CD14-positive monocyte (primary cell): Measurements from ENCODE around the gene CRABP2. TPM values are rescaled to one million over a fixed set of nuclear protein-coding genes. Genes with fewer than 3 reads are reported as not detected.
A peak's percentile ranks its signal among the peaks of the same experiment; 100 is the strongest.

Source experiments
- DNase-seq, 3 donors: peaks; one replicate each; pipeline ENCODE4 v3.0.0-alpha.2; 2011 to 2022
- H2AFZ ChIP-seq: 2 replicates; pipeline ENCODE4 v1.6.0; 2012; ENCODE audit warnings: mild to moderate bottlenecking, low read depth, low read length, inconsistent platforms; ENCODE audit not compliant: insufficient read depth, poor library complexity, severe bottlenecking
- H3K27ac ChIP-seq, 2 donors: 1 replicate in 1 of 2; 2 replicates in 1 of 2; pipeline ENCODE4 v1.5.1; 2012 to 2013; ENCODE audit warnings: low read length in 2 of 2, control low read depth in 1 of 2, inconsistent platforms in 1 of 2, low read depth in 1 of 2, mild to moderate bottlenecking in 1 of 2
- H3K27me3 ChIP-seq, 2 donors: one replicate each; pipeline versions ENCODE4 v1.6.0 to v1.6.1; 2011 to 2013; ENCODE audit warnings: low read length in 2 of 2; ENCODE audit not compliant: control insufficient read depth in 2 of 2, insufficient read depth in 2 of 2
- H3K36me3 ChIP-seq, 2 donors: replicated peaks in 1 of 2; 1 replicate in 1 of 2; 2 replicates in 1 of 2; pipeline versions ENCODE4 v1.5.1 to v1.6.1; 2012 to 2013; ENCODE audit warnings: low read length in 2 of 2, control low read depth in 1 of 2, inconsistent platforms in 1 of 2, mild to moderate bottlenecking in 1 of 2; ENCODE audit not compliant: insufficient read depth in 2 of 2, control insufficient read depth in 1 of 2
- H3K4me1 ChIP-seq, 2 donors: 1 replicate in 1 of 2; 2 replicates in 1 of 2; pipeline versions ENCODE4 v1.5.1 to v1.6.1; 2012 to 2013; ENCODE audit warnings: low read length in 2 of 2, control low read depth in 1 of 2, inconsistent platforms in 1 of 2, mild to moderate bottlenecking in 1 of 2, moderate library complexity in 1 of 2; ENCODE audit not compliant: insufficient read depth in 2 of 2, control insufficient read depth in 1 of 2
- H3K4me2 ChIP-seq: replicated peaks from 2 replicates; pipeline ENCODE3; 2012; ENCODE audit warnings: low read length, moderate library complexity, mild to moderate bottlenecking; ENCODE audit not compliant: poor library complexity, severe bottlenecking; ENCODE audit errors: extremely low read depth
- H3K4me3 ChIP-seq, 3 experiments: fragments of 200-600 bp in 1 of 3; sonication (generic) in 1 of 3; replicated peaks in 1 of 3; 1 replicate in 2 of 3; 2 replicates in 1 of 3; pipeline ENCODE4 v1.5.1; 2011 to 2013; ENCODE audit warnings: low read length in 3 of 3, mild to moderate bottlenecking in 3 of 3, control low read depth in 2 of 3, low read depth in 2 of 3, inconsistent platforms in 1 of 3, moderate library complexity in 1 of 3
- H3K79me2 ChIP-seq: 2 replicates; pipeline ENCODE4 v1.6.0; 2012; ENCODE audit warnings: mild to moderate bottlenecking, control low read depth, inconsistent platforms, low read length, moderate library complexity; ENCODE audit not compliant: insufficient read depth
- H3K9ac ChIP-seq: 2 replicates; pipeline ENCODE4 v1.6.0; 2017; ENCODE audit warnings: low read length, mild to moderate bottlenecking; ENCODE audit not compliant: insufficient read depth, poor library complexity, severe bottlenecking
- H3K9me3 ChIP-seq, 2 donors: replicated peaks in 1 of 2; 1 replicate in 1 of 2; 2 replicates in 1 of 2; pipeline versions ENCODE4 v1.5.1 to v1.6.1; 2012 to 2013; ENCODE audit warnings: low read length in 2 of 2, control low read depth in 1 of 2; ENCODE audit not compliant: control insufficient read depth in 1 of 2, insufficient read depth in 1 of 2
- H4K20me1 ChIP-seq: 2 replicates; pipeline ENCODE4 v1.6.0; 2012; ENCODE audit warnings: mild to moderate bottlenecking, low read length, control low read depth, moderate library complexity; ENCODE audit not compliant: insufficient read depth
- H3K27ac Mint-ChIP-seq, 7 donors: one replicate each; pipeline ENCODE4 v1.8.0; 2020; ENCODE audit warnings: mild to moderate bottlenecking in 7 of 7, mixed read lengths in 7 of 7, moderate library complexity in 6 of 7, inconsistent platforms in 2 of 7
- H3K27me3 Mint-ChIP-seq, 3 donors: one replicate each; pipeline ENCODE4 v1.8.0; 2021 to 2022; ENCODE audit warnings: low read depth in 3 of 3, mild to moderate bottlenecking in 3 of 3, mixed read lengths in 3 of 3, moderate library complexity in 3 of 3, inconsistent platforms in 1 of 3
- H3K36me3 Mint-ChIP-seq, 2 donors: one replicate each; pipeline ENCODE4 v1.8.0; 2020; ENCODE audit warnings: mixed read lengths in 2 of 2, inconsistent platforms in 1 of 2, mild to moderate bottlenecking in 1 of 2
- H3K4me1 Mint-ChIP-seq: one replicate; pipeline ENCODE4 v1.8.0; 2020; ENCODE audit warnings: mild to moderate bottlenecking, mixed read lengths
- H3K4me3 Mint-ChIP-seq, 2 donors: one replicate each; pipeline ENCODE4 v1.8.0; 2020; ENCODE audit warnings: mild to moderate bottlenecking in 2 of 2, mixed read lengths in 2 of 2, moderate library complexity in 1 of 2
- H3K9me3 Mint-ChIP-seq, 7 donors: one replicate each; pipeline ENCODE4 v1.8.0; 2020 to 2022; ENCODE audit warnings: mixed read lengths in 7 of 7, mild to moderate bottlenecking in 6 of 7, moderate library complexity in 6 of 7, inconsistent platforms in 2 of 7
- WGBS: methylation state at CpG from one replicate; pipeline ENCODE4 v1.1.5; 2013; ENCODE audit warnings: missing lambda C conversion rate; ENCODE audit not compliant: insufficient coverage; 5-methylcytosine and 5-hydroxymethylcytosine counted together
- intact Hi-C, 2 donors: fragments of 100-400 bp; cut with micrococcal nuclease; formaldehyde crosslinking; loops; one replicate each; pipeline versions ENCODE4 v1.15.0 to v1.15.1; 2023
- polyA plus RNA-seq, 3 donors: library from polyadenylated mRNA; depleted of rRNA in 1 of 3; unstranded in 2 of 3; stranded (reverse) in 1 of 3; fragments of 300-500 nt in 2 of 3; fragments of >200 nt in 1 of 3; fragmentation: Illumina TruSeq in 2 of 3; gene quantifications; 1 replicate in 2 of 3; 2 replicates in 1 of 3; pipeline ENCODE4 v1.2.3, GENCODE V29; 2012 to 2021
- TF ChIP-seq, protein P1 (sequence below): fragments of 200-600 bp; IDR thresholded peaks from one replicate; pipeline ENCODE4 v1.8.0; 2022; ENCODE audit warnings: antibody characterized with exemption, mild to moderate bottlenecking

The CRABP2 gene
- polyA plus RNA-seq, 3 donors: 0.23 to 1.8 TPM; not detected in 1

DNA sequence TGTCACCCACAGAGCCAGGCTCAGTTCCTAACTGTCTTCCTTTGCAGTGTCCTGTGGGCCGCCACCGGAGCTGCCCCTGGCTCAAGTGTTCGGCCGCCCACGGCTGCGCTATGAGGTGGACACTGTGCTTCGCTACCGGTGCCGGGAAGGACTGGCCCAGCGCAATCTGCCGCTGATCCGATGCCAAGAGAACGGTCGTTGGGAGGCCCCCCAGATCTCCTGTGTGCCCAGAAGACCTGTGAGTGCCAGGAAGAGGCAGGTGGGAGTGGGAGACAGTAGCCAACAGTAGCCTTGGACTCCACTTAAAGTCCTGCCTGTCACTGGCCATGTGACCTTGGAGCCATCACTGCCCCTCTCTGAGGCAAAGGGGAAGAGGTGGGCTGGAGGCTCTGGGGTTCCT is 46.9 kb downstream of the CRABP2 start:
- Histone ChIP-seq H3K4me2 (no peak overlapping the region), H3K9ac (no peak overlapping the region), H4K20me1 (no peaks in the 10 kb centered on the region), H3K79me2 (no peaks in the 10 kb centered on the region), H3K27me3 (peaks cover 29 to 53% of the 10 kb centered on the region in 2 donors), H3K4me3 (no peak overlapping the region), H2AFZ (no peak overlapping the region), H3K36me3 (no peaks in the 10 kb centered on the region), H3K4me1 (peaks cover 60 to 63% of the 10 kb centered on the region in 2 donors), H3K27ac (no peak overlapping the region), H3K9me3 (peaks cover 0 to 15% of the 10 kb centered on the region in 2 donors)
- Mint-ChIP-seq H3K4me3 (peak overlapping the region in 1 of 2 donors; percentile 88), H3K27ac (peak overlapping the region in 2 of 7 donors; percentile 30 to 70), H3K27me3 (peaks cover 48 to 61% (median 57%) of the 10 kb centered on the region in 3 donors), H3K9me3 (peaks cover 0 to 18% (median 7%) of the 10 kb centered on the region in 7 donors), H3K36me3 (peaks cover 0 to 3% of the 10 kb centered on the region in 2 donors), H3K4me1 (peaks cover 60% of the 10 kb centered on the region)
- intact Hi-C loops: no loop called here
- TF ChIP-seq, protein P1, sequence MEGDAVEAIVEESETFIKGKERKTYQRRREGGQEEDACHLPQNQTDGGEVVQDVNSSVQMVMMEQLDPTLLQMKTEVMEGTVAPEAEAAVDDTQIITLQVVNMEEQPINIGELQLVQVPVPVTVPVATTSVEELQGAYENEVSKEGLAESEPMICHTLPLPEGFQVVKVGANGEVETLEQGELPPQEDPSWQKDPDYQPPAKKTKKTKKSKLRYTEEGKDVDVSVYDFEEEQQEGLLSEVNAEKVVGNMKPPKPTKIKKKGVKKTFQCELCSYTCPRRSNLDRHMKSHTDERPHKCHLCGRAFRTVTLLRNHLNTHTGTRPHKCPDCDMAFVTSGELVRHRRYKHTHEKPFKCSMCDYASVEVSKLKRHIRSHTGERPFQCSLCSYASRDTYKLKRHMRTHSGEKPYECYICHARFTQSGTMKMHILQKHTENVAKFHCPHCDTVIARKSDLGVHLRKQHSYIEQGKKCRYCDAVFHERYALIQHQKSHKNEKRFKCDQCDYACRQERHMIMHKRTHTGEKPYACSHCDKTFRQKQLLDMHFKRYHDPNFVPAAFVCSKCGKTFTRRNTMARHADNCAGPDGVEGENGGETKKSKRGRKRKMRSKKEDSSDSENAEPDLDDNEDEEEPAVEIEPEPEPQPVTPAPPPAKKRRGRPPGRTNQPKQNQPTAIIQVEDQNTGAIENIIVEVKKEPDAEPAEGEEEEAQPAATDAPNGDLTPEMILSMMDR: no peak
- no peak for DNase-seq
- 96% methylated on average over 14 of the region's 14 CpGs for WGBS

DNA sequence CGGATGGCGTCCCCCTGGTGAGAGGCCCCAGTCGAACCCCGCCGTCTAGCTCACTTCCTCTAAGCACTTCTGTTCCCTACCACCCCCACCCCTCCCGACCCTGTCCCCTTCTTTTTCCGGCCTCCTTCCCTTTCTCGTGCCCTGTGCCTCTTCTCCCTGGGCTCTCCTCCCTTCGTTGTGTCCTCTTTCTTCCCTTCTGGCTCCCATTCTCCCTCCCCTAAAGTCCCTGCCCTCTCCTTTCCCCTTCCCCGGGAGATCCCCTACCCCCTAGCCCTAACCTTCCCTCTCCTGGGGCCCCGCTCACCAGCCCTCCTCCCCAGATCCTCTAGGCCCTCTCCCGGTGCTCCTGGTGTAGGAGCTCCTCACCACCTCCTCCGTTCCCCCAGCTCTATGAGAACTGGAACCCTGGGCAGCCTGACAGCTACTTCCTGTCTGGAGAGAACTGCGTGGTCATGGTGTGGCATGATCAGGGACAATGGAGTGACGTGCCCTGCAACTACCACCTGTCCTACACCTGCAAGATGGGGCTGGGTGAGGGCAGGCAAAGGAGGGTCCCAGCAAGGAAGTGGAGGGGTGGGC is 47.6 kb downstream of the CRABP2 start:
- peaks cover 0 to 3% of the 10 kb centered on the region in 2 donors for H3K36me3 Mint-ChIP-seq
- Histone ChIP-seq H3K4me2 (peak overlapping the region; percentile 66), H3K9ac (no peak overlapping the region), H3K4me3 (peak overlapping the region in 1 of 3 experiments; percentile 55), H3K27me3 (peaks cover 30 to 56% of the 10 kb centered on the region in 2 donors), H3K27ac (no peak overlapping the region), H3K36me3 (no peaks in the 10 kb centered on the region), H3K4me1 (peaks cover 53 to 56% of the 10 kb centered on the region in 2 donors), H2AFZ (peak overlapping the region; percentile 52), H3K9me3 (peaks cover 0 to 15% of the 10 kb centered on the region in 2 donors), H3K79me2 (no peaks in the 10 kb centered on the region), H4K20me1 (no peaks in the 10 kb centered on the region)
- H3K27me3 Mint-ChIP-seq: peaks cover 49 to 66% (median 62%) of the 10 kb centered on the region in 3 donors
- peak in 2 of 3 donors; percentile 25 to 35 for DNase-seq
- peak overlapping the region in 3 of 7 donors; percentile 13 to 46 (median 33) for H3K27ac Mint-ChIP-seq
- H3K4me1 Mint-ChIP-seq: peaks cover 53% of the 10 kb centered on the region
- intact Hi-C loops: loop anchor here in 1 of 2 donors (2.0 kb wide), 1 partner anchor 31 kb away; no protein-coding TSS in a partner anchor
- peaks cover 0 to 18% (median 7%) of the 10 kb centered on the region in 7 donors for H3K9me3 Mint-ChIP-seq
- peak overlapping the region; percentile 59 to 88 for H3K4me3 Mint-ChIP-seq
- 2% methylated on average over 11 of the region's 15 CpGs for WGBS
- TF ChIP-seq, protein P1: peak; percentile 35
